Measurements from ENCODE around the gene UBE3A. TPM values are rescaled to one million over a fixed set of nuclear protein-coding genes. Genes with fewer than 3 reads are reported as not detected.

Gene UBE3A
- total RNA-seq, 1 donor from 2014 or later, result 122 TPM

GRCh38 chr15:25451501-25451900 lies 12.7 kb upstream of the UBE3A start:
- Histone ChIP-seq H3K36me3 (no peaks in the 10 kb centered on the region), H3K27ac (replicated peaks) (no peak overlapping the region), H3K4me1 (no peaks in the 10 kb centered on the region), H3K9me3 (replicated peaks) (peaks cover 15% of the 10 kb centered on the region), H3K4me3 (no peak overlapping the region), H3K27me3 (ENCODE audit: low read depth) (no peaks in the 10 kb centered on the region)
- DNase-seq, result no peak
- TF ChIP-seq, protein P1, sequence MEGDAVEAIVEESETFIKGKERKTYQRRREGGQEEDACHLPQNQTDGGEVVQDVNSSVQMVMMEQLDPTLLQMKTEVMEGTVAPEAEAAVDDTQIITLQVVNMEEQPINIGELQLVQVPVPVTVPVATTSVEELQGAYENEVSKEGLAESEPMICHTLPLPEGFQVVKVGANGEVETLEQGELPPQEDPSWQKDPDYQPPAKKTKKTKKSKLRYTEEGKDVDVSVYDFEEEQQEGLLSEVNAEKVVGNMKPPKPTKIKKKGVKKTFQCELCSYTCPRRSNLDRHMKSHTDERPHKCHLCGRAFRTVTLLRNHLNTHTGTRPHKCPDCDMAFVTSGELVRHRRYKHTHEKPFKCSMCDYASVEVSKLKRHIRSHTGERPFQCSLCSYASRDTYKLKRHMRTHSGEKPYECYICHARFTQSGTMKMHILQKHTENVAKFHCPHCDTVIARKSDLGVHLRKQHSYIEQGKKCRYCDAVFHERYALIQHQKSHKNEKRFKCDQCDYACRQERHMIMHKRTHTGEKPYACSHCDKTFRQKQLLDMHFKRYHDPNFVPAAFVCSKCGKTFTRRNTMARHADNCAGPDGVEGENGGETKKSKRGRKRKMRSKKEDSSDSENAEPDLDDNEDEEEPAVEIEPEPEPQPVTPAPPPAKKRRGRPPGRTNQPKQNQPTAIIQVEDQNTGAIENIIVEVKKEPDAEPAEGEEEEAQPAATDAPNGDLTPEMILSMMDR (IDR thresholded peaks at IDR 0.05; ENCODE audit: borderline replicate concordance), result no peak
- intact Hi-C loops (cut with micrococcal nuclease), result no loop called here

DNA sequence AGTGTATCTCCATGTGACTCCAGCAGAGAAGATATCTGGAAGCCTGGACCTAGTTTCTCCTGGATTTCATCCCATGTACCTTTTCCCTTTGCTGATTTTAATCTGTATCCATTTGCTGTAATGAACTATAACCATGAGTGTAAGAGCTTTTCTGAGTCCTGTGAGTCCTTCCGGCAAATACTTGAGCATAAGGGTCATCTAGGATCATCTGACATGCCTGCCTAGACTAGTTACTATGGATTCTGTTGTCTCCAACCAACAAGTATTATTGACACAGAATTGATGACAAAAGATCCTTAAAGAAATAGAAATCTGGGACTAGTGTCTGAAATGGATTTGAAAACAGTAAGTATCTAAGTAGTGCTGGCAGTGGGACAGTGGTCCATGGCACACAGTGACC lies 11.3 kb upstream of the UBE3A start:
- Histone ChIP-seq H3K27ac (replicated peaks) (no peak overlapping the region), H3K4me3 (no peak overlapping the region), H3K36me3 (no peaks in the 10 kb centered on the region), H3K9me3 (replicated peaks) (peaks cover 15% of the 10 kb centered on the region), H3K27me3 (ENCODE audit: low read depth) (no peaks in the 10 kb centered on the region), H3K4me1 (no peaks in the 10 kb centered on the region)
- TF ChIP-seq, protein P1 (IDR thresholded peaks at IDR 0.05; ENCODE audit: borderline replicate concordance), result no peak
- DNase-seq, result no peak
- intact Hi-C loops (cut with micrococcal nuclease), result no loop called here

DNA sequence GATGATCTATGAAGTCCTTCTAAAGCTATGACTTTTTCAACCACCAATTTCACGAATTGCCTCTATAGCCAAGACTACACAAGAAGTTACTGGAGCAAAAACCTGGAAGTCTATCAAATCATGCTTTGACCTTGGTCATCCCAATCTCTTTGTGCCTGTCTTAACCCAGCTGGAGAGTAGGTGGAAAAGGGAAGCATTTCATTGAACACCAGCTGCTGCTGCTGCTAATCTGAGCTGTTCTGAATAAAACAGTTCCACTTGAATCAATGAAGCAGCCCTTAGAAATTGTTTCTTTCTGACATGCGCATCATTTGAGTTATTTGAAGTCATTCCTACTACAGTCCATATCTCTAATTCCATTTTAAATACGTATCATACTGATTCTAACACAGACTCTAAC lies 7.3 kb upstream of the UBE3A start:
- Histone ChIP-seq H3K27ac (replicated peaks) (no peak overlapping the region), H3K4me1 (no peaks in the 10 kb centered on the region), H3K4me3 (no peak overlapping the region), H3K9me3 (replicated peaks) (peaks cover 4% of the 10 kb centered on the region), H3K27me3 (ENCODE audit: low read depth) (no peaks in the 10 kb centered on the region), H3K36me3 (no peaks in the 10 kb centered on the region)
- intact Hi-C loops (cut with micrococcal nuclease), result no loop called here
- DNase-seq, result no peak
- TF ChIP-seq, protein P1 (IDR thresholded peaks at IDR 0.05; ENCODE audit: borderline replicate concordance), result no peak

DNA sequence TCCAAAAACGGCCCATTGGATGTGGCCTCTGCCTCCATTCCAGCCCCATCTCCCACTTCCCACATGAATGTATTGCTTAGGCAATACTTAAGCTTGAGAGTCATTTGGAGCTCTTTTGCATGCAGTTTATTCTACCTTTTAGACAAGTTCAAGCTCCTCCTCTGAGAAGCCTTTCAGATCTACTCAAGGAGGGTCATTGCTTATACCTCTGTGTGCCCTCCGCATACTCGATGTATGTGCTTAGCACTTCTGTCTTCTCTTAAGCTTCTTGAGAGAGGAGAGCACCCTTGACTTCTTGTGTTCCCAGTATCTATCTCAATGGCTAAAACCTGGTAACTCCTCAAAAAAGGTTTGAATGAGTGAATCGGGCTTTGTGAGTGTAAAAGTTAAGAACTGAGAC lies 6.6 kb upstream of the UBE3A start:
- Histone ChIP-seq H3K4me1 (no peaks in the 10 kb centered on the region), H3K27ac (replicated peaks) (no peak overlapping the region), H3K9me3 (replicated peaks) (no peaks in the 10 kb centered on the region), H3K4me3 (no peak overlapping the region), H3K27me3 (ENCODE audit: low read depth) (no peaks in the 10 kb centered on the region), H3K36me3 (no peaks in the 10 kb centered on the region)
- TF ChIP-seq, protein P1 (IDR thresholded peaks at IDR 0.05; ENCODE audit: borderline replicate concordance), result no peak
- DNase-seq, result no peak
- intact Hi-C loops (cut with micrococcal nuclease), result no loop called here

DNA sequence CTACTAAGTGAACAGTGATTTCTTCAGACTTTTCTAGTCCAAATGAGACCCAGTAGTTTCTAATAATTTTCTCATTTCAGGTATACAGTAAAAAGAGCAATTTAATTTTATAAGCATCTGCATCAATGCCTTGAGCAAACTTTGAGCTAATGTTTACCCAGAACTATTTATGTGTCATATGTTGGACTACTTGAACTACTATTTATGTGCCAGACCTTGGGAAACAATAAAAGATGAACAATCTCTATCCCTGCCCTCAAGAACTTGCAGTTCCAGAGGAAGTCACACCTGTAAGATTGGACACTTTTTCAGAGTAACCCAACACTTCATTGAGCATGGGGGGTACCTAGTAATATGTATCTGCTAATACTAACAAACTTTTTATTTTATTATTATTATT lies 2.3 kb upstream of the UBE3A start:
- intact Hi-C loops (cut with micrococcal nuclease), result no loop called here
- no peak overlapping the region for H3K27ac ChIP-seq (replicated peaks)
- no peaks in the 10 kb centered on the region for H3K27me3 ChIP-seq (ENCODE audit: low read depth)
- H3K9me3 ChIP-seq (replicated peaks), result no peaks in the 10 kb centered on the region
- H3K36me3 ChIP-seq, result no peaks in the 10 kb centered on the region
- TF ChIP-seq, protein P1 (IDR thresholded peaks at IDR 0.05; ENCODE audit: borderline replicate concordance), result no peak
- peaks cover 38% of the 10 kb centered on the region for H3K4me1 ChIP-seq
- no peak overlapping the region for H3K4me3 ChIP-seq
- no peak for DNase-seq

- TF ChIP-seq, protein P1 (IDR thresholded peaks at IDR 0.05; ENCODE audit: borderline replicate concordance), result no peak
- Histone ChIP-seq H3K9me3 (replicated peaks) (no peaks in the 10 kb centered on the region), H3K4me1 (peaks cover 51% of the 10 kb centered on the region), H3K4me3 (peak overlapping the region; percentile 95), H3K27ac (replicated peaks) (peak overlapping the region; percentile 99), H3K27me3 (ENCODE audit: low read depth) (no peaks in the 10 kb centered on the region), H3K36me3 (no peaks in the 10 kb centered on the region)
- no peak for DNase-seq
- intact Hi-C loops (cut with micrococcal nuclease), result no loop called here
These were observed 579 bp upstream of the UBE3A start for GRCh38 chr15:25439369-25439836.
